Stimulated activated CD8-positive, alpha-beta memory T cell treated with anti-CD3 and anti-CD28 coated beads, Interleukin-15, amount 100 ng/mL, for 24 hours (primary cell): ENCODE measurements around the gene TUBB6.

Experiments
- DNase-seq: peaks from one replicate; pipeline ENCODE4 v3.0.0-alpha.2; 2020; ENCODE audit warnings: low read depth

The TUBB6 gene

DNA sequence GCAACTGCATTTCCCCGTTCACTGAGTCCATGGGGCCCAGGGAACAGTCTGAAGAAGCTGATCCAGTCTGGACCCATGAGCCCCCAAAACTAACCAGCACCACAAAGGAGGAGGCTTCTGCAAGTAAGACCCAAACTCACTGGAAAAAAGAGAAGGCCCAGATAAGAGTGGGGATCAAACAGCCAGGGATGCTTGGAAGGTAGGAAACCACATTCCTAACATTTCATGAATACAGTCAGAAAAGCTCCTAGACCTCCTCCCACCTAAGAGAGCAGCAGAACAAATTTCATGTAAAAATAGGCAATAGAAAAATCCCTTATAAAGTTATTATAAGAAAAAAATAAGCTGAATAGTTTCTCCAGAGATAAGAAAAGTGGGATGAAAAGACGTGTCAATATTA lies 30.3 kb downstream of the TUBB6 start:
- no peak for DNase-seq

DNA sequence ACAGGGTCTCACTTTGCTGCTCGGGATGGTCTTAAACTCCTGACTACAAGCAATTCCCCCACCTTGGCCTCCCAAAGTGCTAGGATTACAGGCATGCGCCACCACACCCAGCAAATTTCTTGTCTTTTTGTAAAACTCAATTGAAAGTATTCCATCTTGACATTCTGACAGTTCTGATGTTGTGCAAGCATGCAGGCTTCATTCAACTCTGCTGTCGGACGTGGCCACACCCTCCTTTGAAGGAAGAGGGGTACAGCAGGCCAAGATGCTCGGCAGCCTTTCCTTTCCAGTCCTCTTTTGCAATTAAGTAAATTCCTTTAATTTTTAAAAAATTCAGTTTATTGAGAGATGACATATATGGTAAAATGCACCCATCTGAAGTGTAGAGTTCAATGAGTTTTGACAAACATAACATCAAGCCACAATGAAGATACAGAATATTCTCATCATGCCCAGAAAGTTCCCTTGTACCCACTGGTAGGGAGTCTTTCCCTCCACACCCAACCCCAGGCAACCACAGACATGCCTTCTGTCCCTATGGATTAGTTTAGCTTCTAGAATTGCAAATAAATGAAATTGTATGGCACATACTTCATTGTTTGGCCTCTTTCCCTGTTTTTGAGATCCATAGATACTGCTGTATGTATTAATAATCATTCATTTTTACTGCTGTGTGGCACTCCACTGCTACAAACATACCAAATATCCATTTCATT lies 33.1 kb downstream of the TUBB6 start:
- no peak for DNase-seq

DNA sequence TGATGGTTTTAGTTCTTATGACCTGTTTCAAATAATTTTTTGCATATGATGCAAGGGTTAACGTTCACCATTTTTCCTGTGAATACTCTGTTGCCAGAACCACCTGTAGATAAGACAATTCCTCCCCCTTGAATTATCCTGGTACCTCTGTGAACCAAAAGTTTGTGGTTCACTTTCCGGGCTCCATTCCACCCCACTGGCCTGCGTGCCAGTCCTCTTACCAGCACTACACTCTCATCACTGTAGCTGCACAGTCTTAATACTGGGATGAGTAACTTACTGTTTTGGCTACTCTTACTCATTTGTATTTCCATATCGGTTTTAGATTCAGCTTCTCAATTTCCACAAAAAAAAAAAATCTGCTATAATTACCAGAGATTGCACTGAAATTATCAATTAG lies 34.6 kb downstream of the TUBB6 start:
- DNase-seq, result no peak

DNA sequence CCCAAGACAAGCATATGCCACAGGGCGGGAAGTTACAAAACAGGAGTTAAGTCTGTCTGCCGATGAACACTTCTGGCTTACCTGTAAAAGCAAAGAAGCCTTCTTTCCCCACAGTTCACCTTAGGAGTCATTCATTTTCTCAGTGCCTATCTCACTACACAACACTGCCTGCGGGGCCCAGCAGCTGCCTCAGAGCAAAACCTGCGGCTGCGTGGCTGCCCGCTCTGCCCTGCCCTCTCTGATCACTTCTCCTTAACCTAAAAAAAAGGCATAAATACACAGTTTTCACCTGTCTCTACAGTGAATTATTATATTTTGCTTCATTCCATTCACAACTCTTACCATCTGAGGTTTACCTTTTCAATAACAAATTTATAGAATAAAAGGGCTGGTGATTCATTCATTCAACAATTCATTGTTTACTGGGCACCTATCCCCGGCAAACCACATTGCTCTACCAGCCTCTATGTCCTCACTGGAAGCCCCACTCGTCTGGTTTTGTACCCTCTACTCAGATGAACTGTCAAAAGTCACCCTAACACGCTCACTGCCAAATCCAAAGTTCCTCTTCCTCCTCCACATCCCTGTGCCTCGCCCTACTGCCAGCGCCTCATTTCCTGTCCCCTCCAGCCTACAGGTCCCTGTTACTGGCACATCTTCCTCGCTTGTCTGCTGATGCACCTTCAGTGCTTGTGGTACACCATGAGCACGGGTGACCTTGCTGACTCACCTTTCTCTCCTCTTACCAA lies 37.6 kb downstream of the TUBB6 start:
- no peak for DNase-seq

DNA sequence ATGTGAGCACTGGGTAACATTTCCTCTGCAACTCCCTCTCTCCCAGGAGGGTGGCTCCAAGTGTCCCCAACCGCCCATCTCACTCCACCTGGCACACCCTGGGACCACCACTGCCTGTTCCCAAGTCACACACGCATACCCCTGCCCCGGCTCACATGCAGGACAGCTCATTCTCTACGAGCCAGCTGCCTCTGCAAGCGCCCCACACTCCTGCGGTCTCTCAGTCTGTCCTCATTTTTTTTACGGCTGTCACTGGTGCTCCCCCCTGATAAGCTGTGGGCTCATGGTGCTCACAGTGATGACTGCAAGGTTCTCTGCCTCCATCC lies 38.2 kb downstream of the TUBB6 start:
- DNase-seq, result no peak

DNA sequence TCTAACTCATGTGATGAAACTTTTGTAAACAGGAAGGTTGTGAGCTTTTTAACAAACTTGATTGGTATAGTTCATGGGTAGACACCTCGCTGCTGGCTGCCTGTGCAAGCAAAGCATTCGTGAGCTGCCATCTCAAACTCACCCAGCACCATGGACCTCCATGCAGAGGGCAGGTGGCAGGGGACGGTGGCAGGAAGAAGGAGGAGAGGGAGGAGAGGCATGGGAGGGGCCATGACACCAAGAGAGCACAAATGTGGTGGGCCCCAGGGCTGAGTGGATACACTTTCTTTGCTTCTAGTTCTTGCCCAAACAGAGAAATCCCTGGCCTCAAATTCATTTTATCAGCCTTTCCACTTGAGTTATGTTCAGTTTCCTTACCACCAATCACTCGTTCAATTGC lies 39.9 kb downstream of the TUBB6 start:
- no peak for DNase-seq

DNA sequence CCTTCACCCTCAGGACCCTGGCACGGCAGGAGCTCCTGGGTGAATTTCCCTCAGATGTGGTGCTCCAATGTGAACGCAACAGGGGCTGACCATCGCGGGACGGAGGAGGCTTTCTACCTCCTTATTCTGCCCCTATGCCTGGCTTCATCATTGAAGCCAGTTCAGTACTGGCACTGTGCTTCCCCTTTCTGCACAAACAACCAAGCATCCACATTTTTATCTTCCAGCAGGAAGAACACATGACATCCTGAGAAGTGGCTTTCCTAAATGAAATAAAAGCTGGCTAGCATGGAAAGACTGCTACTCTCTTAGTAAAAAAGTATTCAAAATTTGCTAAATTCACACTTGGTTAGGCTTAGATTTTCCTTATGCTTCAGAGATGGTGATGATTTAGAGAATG lies 44.1 kb downstream of the TUBB6 start:
- DNase-seq, result no peak

DNA sequence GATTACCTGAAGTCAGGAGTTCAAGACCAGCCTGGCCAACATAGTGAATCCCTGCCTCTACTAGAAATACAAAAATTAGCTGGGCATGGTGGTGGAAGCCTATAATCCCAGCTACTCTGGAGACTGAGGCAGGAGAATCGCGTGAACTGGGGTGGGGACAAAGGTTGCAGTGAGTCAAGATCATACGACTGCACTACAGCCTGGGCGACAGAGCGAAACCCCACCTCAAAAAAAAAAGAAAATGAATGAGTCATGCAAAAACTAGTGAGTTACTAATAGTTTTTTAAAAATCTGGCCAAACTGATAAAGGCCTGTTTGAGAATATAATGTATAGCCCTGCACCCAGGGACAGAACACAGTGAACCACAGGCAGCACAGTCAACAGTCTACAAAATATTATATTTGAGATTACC lies 51.5 kb downstream of the TUBB6 start:
- no peak for DNase-seq

DNA sequence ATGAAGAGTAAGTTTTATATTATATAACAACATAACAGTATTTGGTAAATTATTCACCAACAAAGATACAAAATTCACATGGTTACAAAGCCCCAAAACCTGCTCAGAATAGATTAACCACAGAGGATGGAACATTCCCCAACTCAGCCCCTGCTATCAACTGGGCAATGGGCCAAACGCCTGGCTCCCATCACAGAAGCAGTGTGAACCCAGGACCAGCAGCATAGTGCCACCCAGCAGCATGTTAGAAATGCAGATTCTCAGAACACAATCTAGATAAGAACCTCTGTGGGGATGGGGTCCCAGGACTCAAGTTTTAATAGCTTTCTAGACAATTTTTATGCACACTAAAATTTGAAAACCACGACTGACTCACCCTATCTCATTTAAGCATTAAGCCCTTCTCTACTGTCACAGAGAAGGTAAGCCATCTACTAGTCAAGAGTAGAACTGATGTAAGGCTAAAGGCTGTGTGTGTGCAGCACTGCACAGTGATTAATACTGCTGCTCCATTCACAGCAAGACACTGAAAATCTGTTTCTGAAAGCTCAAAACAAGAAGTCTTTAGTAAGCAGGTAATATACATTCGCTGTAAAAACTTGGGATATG lies 53.8 kb downstream of the TUBB6 start:
- no peak for DNase-seq

DNA sequence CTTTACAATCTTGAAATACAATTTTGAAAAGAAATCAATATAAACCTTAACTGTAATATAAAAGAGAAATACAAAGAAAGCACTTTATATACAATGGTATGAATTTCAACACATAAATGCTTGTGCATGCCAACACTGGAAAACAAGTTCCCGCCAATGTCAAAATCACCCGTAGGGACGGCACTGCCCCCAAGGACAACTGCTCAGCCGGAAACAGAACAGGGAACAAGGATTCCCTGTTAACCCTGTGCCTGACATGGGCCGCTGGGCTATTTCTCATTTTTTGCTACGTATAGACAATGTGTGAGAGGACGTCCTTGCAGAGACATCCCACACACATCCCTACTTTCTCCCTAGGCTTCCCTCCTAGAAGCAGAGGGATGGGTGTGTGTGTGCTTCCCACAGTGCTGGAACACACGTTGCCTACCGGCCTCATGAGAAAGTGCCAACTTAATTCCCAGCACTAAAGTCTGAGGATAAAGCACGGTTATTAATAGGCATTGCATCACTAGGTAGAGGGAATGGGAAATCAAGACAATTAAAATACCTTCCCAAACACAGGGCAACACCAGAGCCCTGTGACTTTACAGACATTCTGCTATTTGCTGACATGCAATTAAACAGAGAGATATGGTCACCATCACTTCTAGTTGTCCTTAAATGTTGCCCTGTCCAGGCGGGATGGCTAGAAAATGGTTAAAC lies 54.6 kb downstream of the TUBB6 start:
- DNase-seq, result no peak

DNA sequence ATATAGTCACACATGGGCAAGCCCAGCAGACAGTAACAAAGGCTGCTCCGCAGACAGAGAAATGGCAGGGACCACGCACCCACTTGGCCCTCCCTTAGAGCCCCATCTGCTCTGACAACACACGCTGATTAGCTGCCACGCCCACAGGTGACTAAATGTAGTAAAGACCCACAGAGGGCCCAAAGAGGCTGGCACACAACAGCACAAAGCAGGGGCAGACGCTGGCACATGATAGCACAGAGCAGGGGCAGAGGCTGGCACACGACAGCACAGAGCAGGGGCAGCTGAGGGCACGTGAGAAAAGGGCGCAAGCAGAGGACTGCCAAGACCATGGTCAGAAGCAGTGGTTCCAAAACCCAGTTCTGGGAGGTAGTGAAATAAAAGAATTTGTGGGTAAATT lies 58.3 kb downstream of the TUBB6 start:
- DNase-seq, result no peak

DNA sequence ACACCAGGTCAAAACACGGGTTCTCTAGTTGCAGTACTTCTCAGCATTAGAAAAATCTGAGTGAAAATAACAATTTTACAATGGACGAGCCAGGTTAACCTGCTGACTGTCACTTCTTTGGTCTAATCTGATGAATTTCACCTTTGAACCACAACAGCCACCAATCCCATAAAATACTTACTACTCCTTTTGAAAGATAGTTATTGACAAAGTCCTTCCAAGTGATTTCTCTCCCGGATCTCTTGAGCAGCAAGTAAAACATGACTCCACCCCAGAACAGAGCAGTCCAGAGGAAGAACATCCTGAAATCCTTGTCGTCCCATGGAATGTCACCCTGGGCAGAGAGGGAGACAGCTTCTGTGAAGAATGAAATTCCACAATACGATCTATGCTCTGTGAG lies 58.7 kb downstream of the TUBB6 start:
- no peak for DNase-seq

DNA sequence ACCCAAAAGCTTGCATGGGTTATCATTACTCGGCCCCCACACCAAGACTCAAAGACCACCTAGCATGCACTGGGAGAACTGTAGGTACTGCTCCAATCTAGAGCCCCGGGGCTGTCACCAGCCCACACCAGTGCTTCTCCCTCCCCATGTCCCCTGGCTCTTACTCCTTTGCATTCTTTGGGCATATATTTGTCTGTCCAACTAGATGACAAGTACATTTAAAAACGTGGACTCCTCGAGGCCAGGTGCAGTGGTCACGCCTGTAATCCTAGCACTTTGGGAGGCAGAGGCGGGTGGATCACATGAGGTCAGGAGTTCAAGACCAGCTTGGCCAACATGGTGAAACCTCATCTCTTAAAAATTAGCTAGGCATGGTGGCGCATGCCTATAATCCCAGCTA lies 61.2 kb downstream of the TUBB6 start:
- no peak for DNase-seq

DNA sequence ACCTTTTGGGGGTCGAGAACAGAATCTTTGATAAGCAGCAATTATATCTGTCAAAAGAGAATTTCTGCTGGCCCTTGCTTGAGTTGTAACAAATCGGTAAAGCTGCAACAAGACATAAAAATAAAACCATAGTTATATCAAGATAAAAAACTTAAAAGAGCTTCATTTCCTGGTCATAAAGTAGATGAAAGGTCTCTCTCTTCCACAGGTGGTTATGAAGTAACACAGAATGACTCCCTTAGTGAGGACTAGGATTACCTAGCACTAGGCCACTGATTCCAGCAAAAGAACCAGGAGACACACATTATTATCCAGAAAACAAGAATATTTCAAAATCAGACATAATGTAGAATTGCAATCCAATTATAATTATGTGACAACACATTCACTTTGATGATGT lies 63.5 kb downstream of the TUBB6 start:
- no peak for DNase-seq

DNA sequence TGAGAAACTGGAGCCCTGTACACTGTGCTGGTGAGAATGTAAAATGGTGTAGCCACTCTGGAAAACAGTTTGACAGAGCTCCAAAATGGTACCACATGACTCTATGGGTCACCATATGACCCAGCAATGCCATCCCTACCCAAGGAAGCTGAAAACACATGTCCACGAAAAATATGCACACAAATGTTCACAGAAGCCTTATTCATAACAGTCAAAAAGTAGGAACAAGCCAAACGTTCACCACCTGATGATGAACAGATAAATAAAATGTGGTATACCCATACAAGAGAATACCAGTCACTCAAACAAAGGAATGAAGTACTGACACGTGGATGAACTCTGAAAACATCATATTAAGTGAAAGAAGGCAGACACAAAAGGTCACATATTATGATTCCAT lies 64.4 kb downstream of the TUBB6 start:
- DNase-seq, result no peak

DNA sequence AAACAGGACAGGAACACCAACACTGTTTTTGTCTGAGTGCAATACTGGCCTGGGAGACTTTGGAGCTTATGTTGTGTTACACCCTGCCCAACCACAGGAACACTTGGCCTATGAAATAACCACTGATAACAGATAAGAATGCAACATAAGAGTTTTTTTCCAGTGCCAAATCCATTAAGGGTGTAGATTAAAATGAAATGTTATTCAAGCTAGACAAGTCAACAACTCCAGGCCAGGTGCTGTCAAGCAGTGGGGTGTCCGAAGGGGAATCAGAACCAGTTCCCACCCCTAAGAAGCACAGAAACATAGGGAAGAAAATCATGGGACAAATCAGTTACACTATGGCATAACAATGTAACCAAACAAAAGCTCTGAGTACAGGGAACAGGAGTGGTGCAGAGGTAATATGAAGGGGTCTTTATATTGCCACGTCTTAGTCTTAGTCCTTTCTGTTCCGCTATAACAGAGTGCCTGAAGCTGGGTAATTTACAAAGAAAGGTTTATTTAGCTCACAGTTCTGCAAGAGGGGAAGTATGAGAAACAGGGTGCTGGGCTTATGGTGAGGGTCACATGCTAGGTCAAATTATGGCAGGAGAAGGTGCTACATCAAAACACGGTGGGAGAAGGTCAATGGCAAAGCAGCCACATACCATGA lies 65.2 kb downstream of the TUBB6 start:
- no peak for DNase-seq

DNA sequence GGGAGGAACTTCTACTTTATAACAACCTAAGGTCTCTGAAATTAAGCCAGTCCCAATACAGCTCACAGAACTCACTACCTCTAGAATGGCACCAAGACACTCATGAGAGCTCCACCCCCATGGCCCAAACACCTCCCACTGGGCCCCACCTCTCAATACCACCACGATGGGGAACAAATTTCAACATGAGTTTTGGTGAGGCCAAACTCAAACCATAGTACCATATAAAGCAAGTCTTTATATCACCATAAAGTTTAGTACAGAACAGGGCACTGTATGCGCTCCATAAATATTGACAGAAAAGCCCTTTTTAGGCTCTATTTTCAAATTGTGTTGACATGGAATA lies 65.7 kb downstream of the TUBB6 start:
- DNase-seq, result no peak

DNA sequence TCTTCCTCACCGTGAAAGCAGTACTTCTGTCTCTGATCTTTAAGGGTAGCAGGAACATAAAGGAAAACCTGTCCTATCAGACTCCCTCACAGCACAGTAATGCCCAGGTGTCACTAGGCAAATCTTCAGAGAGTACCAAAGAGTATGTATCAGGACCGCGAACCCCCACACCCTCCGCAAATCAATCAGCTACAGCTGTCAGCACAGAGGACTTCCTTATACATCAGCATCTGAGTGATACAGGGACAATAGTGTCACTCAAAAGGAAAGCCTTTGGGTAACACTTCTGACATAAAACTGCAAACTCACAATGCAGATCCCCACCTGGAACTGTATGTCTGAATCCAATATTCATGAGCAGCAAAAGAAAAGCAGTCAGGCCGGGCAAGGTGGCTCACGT lies 66.4 kb downstream of the TUBB6 start:
- no peak for DNase-seq
